ENCODE results near the gene CNTRL. TPM values are rescaled to one million over a fixed set of nuclear protein-coding genes. Genes with fewer than 3 reads are reported as not detected.

The CNTRL gene
- polyA plus RNA-seq, 1 experiment, result 3.6 TPM

- no peak for TF ChIP-seq CTCF (IDR thresholded peaks at IDR 0.05; ENCODE audit: insufficient read depth, low read depth, low read length)
- H3K27me3 ChIP-seq (ENCODE audit: control insufficient read depth, insufficient read depth, low read length), result no peaks in the 10 kb centered on the region
- no peak for DNase-seq (ENCODE audit: low read depth)
- no peak overlapping the region for H3K4me3 ChIP-seq (ENCODE audit: low read depth, low read length)
- no peaks in the 10 kb centered on the region; the same call in 1 of the 2 replicates for H3K36me3 ChIP-seq (ENCODE audit: control insufficient read depth, insufficient read depth, low read length)
- CTCF ChIA-PET, result no interaction called here
- POLR2A ChIA-PET, result no interaction called here
These were observed 66.6 kb downstream of the CNTRL start for GRCh38 chr9:121141306-121141705.

- CTCF ChIA-PET, result interaction anchor here (0.9 to 1.3 kb wide), 3 partner anchors 27 to 161 kb away, joined by 3 to 4 read pairs (median 3); no protein-coding TSS in a partner anchor
- Histone ChIP-seq H3K4me3 (ENCODE audit: low read depth, low read length) (no peak overlapping the region), H3K36me3 (ENCODE audit: control insufficient read depth, insufficient read depth, low read length) (no peaks in the 10 kb centered on the region; the same call in 1 of the 2 replicates), H3K27me3 (ENCODE audit: control insufficient read depth, insufficient read depth, low read length) (no peaks in the 10 kb centered on the region)
- POLR2A ChIA-PET, result no interaction called here
- no peak for TF ChIP-seq CTCF (IDR thresholded peaks at IDR 0.05; ENCODE audit: insufficient read depth, low read depth, low read length)
- DNase-seq (ENCODE audit: low read depth), result no peak
These were observed 67.0 kb downstream of the CNTRL start for GRCh38 chr9:121141706-121142105.

- ChIA-PET CTCF (interaction anchor here (1.5 kb wide), 1 partner anchor 11 kb away, joined by 4 read pairs; no protein-coding TSS in a partner anchor), POLR2A (no interaction called here)
- H3K36me3 ChIP-seq (ENCODE audit: control insufficient read depth, insufficient read depth, low read length), result peaks cover 3% of the 10 kb centered on the region
- no peak for DNase-seq (ENCODE audit: low read depth)
- no peak for TF ChIP-seq CTCF (IDR thresholded peaks at IDR 0.05; ENCODE audit: insufficient read depth, low read depth, low read length)
- no peaks in the 10 kb centered on the region for H3K27me3 ChIP-seq (ENCODE audit: control insufficient read depth, insufficient read depth, low read length)
- no peak overlapping the region for H3K4me3 ChIP-seq (ENCODE audit: low read depth, low read length)
These were observed 69.0 kb downstream of the CNTRL start for GRCh38 chr9:121143771-121144170.

DNA sequence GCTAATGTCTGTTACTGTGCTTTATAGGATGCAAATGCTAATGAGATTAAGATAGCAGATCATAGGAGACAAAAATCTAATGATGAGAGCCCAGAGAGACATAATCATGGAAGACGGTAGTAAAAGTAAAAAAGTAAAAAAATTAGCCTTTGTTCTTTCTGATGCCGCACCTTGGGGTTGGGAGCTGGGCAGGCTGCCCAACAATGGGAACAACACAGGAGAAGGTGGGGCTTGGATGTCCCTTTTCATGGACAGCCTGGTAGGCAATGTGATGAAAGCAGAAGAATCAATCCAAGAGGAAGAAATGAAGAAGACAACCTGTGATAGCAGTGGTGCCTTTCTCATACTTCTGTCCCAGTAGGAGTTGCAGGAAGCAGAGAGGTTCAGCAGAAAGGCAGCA lies 69.7 kb downstream of the CNTRL start:
- no peak for TF ChIP-seq CTCF (IDR thresholded peaks at IDR 0.05; ENCODE audit: insufficient read depth, low read depth, low read length)

DNA sequence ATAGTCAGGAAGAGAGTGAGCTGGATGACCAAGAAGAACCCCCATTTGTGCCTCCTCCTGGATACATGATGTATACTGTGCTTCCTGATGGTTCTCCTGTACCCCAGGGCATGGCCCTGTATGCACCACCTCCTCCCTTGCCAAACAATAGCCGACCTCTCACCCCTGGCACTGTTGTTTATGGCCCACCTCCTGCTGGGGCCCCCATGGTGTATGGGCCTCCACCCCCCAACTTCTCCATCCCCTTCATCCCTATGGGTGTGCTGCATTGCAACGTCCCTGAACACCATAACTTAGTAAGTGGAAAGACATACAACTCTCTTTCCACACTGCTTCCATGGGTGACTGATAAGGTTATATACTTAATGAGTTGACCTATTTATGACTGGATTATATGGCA lies 75.4 kb downstream of the CNTRL start:
- ChIA-PET POLR2A (no interaction called here), CTCF (no interaction called here)
- DNase-seq (ENCODE audit: low read depth), result no peak
- Histone ChIP-seq H3K36me3 (ENCODE audit: control insufficient read depth, insufficient read depth, low read length) (peaks cover 6% of the 10 kb centered on the region), H3K27me3 (ENCODE audit: control insufficient read depth, insufficient read depth, low read length) (no peaks in the 10 kb centered on the region), H3K4me3 (ENCODE audit: low read depth, low read length) (no peak overlapping the region)
- TF ChIP-seq CTCF (IDR thresholded peaks at IDR 0.05; ENCODE audit: insufficient read depth, low read depth, low read length), result no peak

More for the DNA sequence above, 69.7 kb downstream of the CNTRL start:
- CTCF ChIA-PET, result interaction anchor here (0.6 to 1.5 kb wide), 3 partner anchors 11 to 163 kb away, joined by 3 to 4 read pairs (median 3); no protein-coding TSS in a partner anchor
- DNase-seq (ENCODE audit: low read depth), result no peak
- POLR2A ChIA-PET, result no interaction called here
- Histone ChIP-seq H3K36me3 (ENCODE audit: control insufficient read depth, insufficient read depth, low read length) (peaks cover 6% of the 10 kb centered on the region), H3K4me3 (ENCODE audit: low read depth, low read length) (no peak overlapping the region), H3K27me3 (ENCODE audit: control insufficient read depth, insufficient read depth, low read length) (no peaks in the 10 kb centered on the region)

Measured in BJ (cell line).